HUES64 (cell line): ENCODE results near the gene THOC1.

Experiments used
- H3K27ac ChIP-seq: 2 replicates; pipeline ENCODE4 v1.7.0; 2013; ENCODE audit warnings: low read depth, low read length, inconsistent platforms
- H3K27me3 ChIP-seq: 2 replicates; pipeline ENCODE4 v1.6.1; 2013; ENCODE audit warnings: mild to moderate bottlenecking, low read length; ENCODE audit not compliant: insufficient read depth
- H3K36me3 ChIP-seq: 2 replicates; pipeline ENCODE4 v1.6.1; 2013; ENCODE audit warnings: mild to moderate bottlenecking, low read length; ENCODE audit not compliant: insufficient read depth
- H3K4me1 ChIP-seq: 2 replicates; pipeline ENCODE4 v1.6.1; 2013; ENCODE audit warnings: mild to moderate bottlenecking, low read length, moderate library complexity; ENCODE audit not compliant: insufficient read depth
- H3K4me3 ChIP-seq: 2 replicates; pipeline ENCODE4 v1.5.1; 2013; ENCODE audit warnings: mild to moderate bottlenecking, low read length, moderate library complexity
- H3K9ac ChIP-seq: 2 replicates; pipeline ENCODE4 v1.6.1; 2013; ENCODE audit warnings: mild to moderate bottlenecking, low read depth, low read length
- H3K9me3 ChIP-seq: 2 replicates; pipeline ENCODE4 v1.6.1; 2013; ENCODE audit warnings: low read depth, low read length; ENCODE audit not compliant: insufficient read depth
- WGBS: fragments of 150-250, 120-280 bp; methylation state at CpG from one replicate; pipeline ENCODE4 v1.1.7; 2013; ENCODE audit warnings: missing lambda C conversion rate; 5-methylcytosine and 5-hydroxymethylcytosine counted together

THOC1 gene

DNA sequence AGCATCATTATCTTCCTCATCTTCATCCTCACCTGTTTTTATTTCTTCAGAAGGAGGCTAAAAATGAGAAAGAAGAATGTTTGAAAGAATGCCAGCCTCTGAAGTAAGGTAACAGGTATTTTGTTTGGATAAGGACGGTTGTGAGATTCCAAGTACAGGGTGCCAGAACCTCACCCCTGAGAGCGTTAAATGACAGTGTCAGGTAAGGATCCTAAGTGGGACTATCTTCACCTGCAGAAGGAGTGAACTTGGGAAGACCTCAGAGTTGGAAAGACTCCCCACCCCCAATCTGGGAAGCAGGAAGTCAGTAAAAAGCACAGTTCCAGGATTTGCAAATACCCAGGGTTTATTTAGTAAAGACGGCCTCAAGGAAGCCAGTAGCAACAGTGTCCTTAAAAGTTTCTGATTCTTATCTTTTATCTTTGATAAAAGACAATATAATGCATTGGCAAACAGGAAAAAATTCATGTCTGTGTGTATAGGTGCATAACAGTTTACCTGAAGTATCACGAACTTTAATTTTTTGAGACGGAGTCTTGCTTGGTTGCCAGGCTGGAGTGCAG, 52.3 kb downstream of the THOC1 start:
- 94% methylated on average over 5 of the region's 5 CpGs for WGBS
- Histone ChIP-seq H3K27me3 (no peaks in the 10 kb centered on the region), H3K4me3 (no peak overlapping the region), H3K4me1 (no peaks in the 10 kb centered on the region), H3K9me3 (peaks cover 21% of the 10 kb centered on the region), H3K36me3 (peaks cover 96% of the 10 kb centered on the region), H3K27ac (no peak overlapping the region), H3K9ac (no peak overlapping the region)

DNA sequence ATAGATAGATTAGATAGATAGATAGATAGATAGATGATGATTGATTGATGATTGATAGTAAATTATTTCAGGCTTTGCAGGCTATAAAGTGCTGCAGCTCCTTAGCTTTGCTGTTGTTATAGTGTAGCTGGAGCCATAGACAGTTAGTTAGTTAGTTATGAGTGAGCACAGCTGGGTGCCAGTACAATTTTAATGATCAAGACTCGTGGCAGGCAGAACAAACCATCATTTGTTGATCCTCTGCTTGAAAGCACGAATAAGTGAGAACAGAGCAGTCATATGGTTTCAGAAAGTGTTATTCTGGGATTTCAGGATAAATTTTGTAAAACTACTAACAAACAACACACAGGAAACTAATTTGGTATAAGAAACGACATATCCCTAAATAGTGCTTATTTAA, 53.9 kb downstream of the THOC1 start:
- H3K36me3 ChIP-seq, result peaks cover 98% of the 10 kb centered on the region
- peaks cover 9% of the 10 kb centered on the region for H3K9me3 ChIP-seq
- WGBS, result 89% methylated on average over 2 of the region's 3 CpGs
- no peak overlapping the region for H3K27ac ChIP-seq
- H3K9ac ChIP-seq, result no peak overlapping the region
- H3K4me3 ChIP-seq, result no peak overlapping the region
- H3K27me3 ChIP-seq, result no peaks in the 10 kb centered on the region
- H3K4me1 ChIP-seq, result peaks cover 13% of the 10 kb centered on the region

DNA sequence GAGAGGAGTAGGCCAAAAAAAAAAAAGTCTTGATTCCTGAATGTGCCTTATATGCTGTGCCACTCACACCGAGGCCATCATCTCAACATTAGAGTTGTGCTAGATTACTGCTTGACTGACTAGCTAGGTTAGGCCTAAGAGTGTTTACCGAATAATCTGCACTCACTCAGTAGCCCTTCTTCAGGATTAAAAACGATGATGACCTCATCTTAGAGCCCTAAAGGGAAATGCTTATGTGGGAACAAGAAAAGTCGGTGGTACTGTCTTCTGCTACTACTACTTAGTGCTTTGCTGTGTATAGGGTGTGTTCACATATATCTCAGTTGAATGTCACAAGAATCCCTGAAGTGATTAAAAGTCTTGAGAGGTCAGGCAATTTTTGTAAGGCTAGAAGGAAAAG, 54.3 kb downstream of the THOC1 start:
- Histone ChIP-seq H3K4me3 (no peak overlapping the region), H3K36me3 (peaks cover 98% of the 10 kb centered on the region)
- 90% methylated on average over 4 of the region's 4 CpGs for WGBS

GRCh38 chr18:212780-213179, 55.1 kb downstream of the THOC1 start:
- no peak overlapping the region for H3K9ac ChIP-seq
- WGBS, result no CpG with 5 or more reads among the region's 1 CpG
- H3K4me3 ChIP-seq, result no peak overlapping the region
- H3K4me1 ChIP-seq, result peaks cover 13% of the 10 kb centered on the region
- H3K36me3 ChIP-seq, result peaks cover 96% of the 10 kb centered on the region
- no peaks in the 10 kb centered on the region for H3K9me3 ChIP-seq
- no peak overlapping the region for H3K27ac ChIP-seq
- H3K27me3 ChIP-seq, result no peaks in the 10 kb centered on the region

More for the DNA sequence above, 54.3 kb downstream of the THOC1 start:
- no peaks in the 10 kb centered on the region for H3K27me3 ChIP-seq
- H3K4me1 ChIP-seq, result peaks cover 13% of the 10 kb centered on the region
- H3K9me3 ChIP-seq, result peaks cover 5% of the 10 kb centered on the region
- no peak overlapping the region for H3K9ac ChIP-seq
- H3K27ac ChIP-seq, result no peak overlapping the region

GRCh38 chr18:211582-211981, 56.3 kb downstream of the THOC1 start:
- Histone ChIP-seq H3K4me3 (no peak overlapping the region), H3K4me1 (peaks cover 13% of the 10 kb centered on the region), H3K27me3 (no peaks in the 10 kb centered on the region), H3K9ac (no peak overlapping the region), H3K36me3 (peaks cover 89% of the 10 kb centered on the region), H3K27ac (no peak overlapping the region), H3K9me3 (no peaks in the 10 kb centered on the region)

- Histone ChIP-seq H3K36me3 (peaks cover 87% of the 10 kb centered on the region), H3K9ac (no peak overlapping the region), H3K4me1 (peaks cover 13% of the 10 kb centered on the region), H3K27me3 (no peaks in the 10 kb centered on the region), H3K4me3 (no peak overlapping the region), H3K9me3 (no peaks in the 10 kb centered on the region), H3K27ac (no peak overlapping the region)
- 96% methylated on average over 3 of the region's 4 CpGs for WGBS
Observed at GRCh38 chr18:210733-211132, 57.1 kb downstream of the THOC1 start.

- WGBS, result 100% methylated on average over 1 of the region's 1 CpG
- no peaks in the 10 kb centered on the region for H3K27me3 ChIP-seq
- no peak overlapping the region for H3K9ac ChIP-seq
- no peak overlapping the region for H3K4me3 ChIP-seq
- H3K36me3 ChIP-seq, result peaks cover 87% of the 10 kb centered on the region
- peaks cover 13% of the 10 kb centered on the region for H3K4me1 ChIP-seq
- H3K27ac ChIP-seq, result no peak overlapping the region
- no peaks in the 10 kb centered on the region for H3K9me3 ChIP-seq
Observed at GRCh38 chr18:210075-210474, 57.8 kb downstream of the THOC1 start.

- WGBS, result 100% methylated on average over 2 of the region's 2 CpGs
- peaks cover 91% of the 10 kb centered on the region for H3K36me3 ChIP-seq
- H3K9me3 ChIP-seq, result no peaks in the 10 kb centered on the region
- no peak overlapping the region for H3K4me3 ChIP-seq
- H3K4me1 ChIP-seq, result no peaks in the 10 kb centered on the region
- no peaks in the 10 kb centered on the region for H3K27me3 ChIP-seq
- no peak overlapping the region for H3K9ac ChIP-seq
- no peak overlapping the region for H3K27ac ChIP-seq
Observed at GRCh38 chr18:199768-200167, 68.1 kb downstream of the THOC1 start.

DNA sequence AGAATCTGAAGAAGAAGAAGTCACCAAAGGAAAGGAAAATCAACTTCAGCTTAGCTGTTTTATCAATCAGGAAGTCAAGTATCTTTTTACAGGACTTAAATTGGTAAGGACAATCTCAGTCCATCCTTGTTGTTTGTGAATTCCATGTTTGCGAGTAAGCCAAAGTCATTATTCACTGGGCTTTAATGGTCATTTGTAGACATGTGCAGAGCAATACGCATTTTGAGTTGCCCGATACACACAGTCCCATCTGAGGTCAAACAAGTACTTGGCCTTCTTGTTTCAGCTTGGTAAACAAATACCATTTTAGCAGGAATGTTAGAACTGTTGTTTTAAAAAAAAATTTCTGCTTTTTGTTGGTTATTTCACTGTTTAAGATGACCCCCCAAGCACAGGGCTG, 68.6 kb downstream of the THOC1 start:
- H3K27ac ChIP-seq, result no peak overlapping the region
- no peak overlapping the region for H3K4me3 ChIP-seq
- H3K27me3 ChIP-seq, result no peaks in the 10 kb centered on the region
- H3K4me1 ChIP-seq, result no peaks in the 10 kb centered on the region
- 98% methylated on average over 3 of the region's 3 CpGs for WGBS
- peaks cover 87% of the 10 kb centered on the region for H3K36me3 ChIP-seq
- no peaks in the 10 kb centered on the region for H3K9me3 ChIP-seq
- H3K9ac ChIP-seq, result no peak overlapping the region

DNA sequence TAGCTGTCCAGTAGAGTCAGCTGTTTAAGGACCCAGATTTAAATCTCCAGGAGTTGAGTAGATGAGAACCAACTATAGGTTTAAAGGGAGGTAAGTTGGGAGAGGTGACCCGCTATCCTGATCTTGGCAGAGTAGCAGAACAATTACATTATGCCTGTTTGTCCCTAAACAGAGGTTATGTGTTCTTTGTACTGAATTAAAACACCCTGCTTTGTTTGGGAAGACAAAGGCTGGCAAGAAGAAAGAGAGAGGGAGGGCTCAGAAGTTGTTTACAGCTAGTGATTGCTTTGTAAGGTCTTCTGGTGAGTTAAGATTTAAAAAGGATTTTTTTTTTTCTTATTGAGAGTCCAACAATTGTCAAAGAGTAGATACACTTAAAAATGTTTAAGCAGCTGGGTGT, 72.2 kb downstream of the THOC1 start:
- H3K4me1 ChIP-seq, result no peaks in the 10 kb centered on the region
- no peaks in the 10 kb centered on the region for H3K27me3 ChIP-seq
- WGBS, result 100% methylated on average over 1 of the region's 1 CpG
- H3K27ac ChIP-seq, result no peak overlapping the region
- H3K36me3 ChIP-seq, result peaks cover 63% of the 10 kb centered on the region
- no peak overlapping the region for H3K4me3 ChIP-seq
- H3K9ac ChIP-seq, result no peak overlapping the region
- no peaks in the 10 kb centered on the region for H3K9me3 ChIP-seq

DNA sequence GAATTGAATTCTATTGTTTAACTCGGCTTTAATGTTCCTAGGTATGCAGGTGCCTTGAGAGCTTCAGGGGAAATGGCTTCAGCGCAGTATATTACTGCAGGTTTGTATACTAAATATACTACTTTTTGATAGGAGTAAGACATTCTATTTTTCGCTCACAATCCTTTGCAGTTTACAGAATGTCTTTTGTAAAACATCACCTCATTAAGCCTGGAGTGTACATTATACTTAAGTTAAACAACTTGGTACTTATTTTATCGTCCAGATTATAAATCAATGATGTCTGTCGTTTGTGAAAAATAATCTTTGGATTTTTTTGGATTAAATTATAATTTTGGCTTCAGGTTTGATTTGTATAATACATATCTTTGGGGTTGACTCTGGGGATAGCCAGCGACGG, 75.0 kb downstream of the THOC1 start:
- Histone ChIP-seq H3K9ac (no peak overlapping the region), H3K9me3 (no peaks in the 10 kb centered on the region), H3K27ac (no peak overlapping the region), H3K36me3 (peaks cover 36% of the 10 kb centered on the region), H3K27me3 (no peaks in the 10 kb centered on the region), H3K4me3 (no peak overlapping the region), H3K4me1 (no peaks in the 10 kb centered on the region)
- WGBS, result 98% methylated on average over 6 of the region's 7 CpGs

- 100% methylated on average over 1 of the region's 1 CpG for WGBS
- no peaks in the 10 kb centered on the region for H3K9me3 ChIP-seq
- H3K36me3 ChIP-seq, result peaks cover 31% of the 10 kb centered on the region
- no peak overlapping the region for H3K27ac ChIP-seq
- H3K4me3 ChIP-seq, result no peak overlapping the region
- no peaks in the 10 kb centered on the region for H3K27me3 ChIP-seq
- H3K4me1 ChIP-seq, result no peaks in the 10 kb centered on the region
- no peak overlapping the region for H3K9ac ChIP-seq
Observed at GRCh38 chr18:191725-192124, 76.1 kb downstream of the THOC1 start.
